Fibroblast of lung (primary cell): ENCODE measurements around the gene HOXA1. TPM values are rescaled to one million over a fixed set of nuclear protein-coding genes. Genes with fewer than 3 reads are reported as not detected.

Experiments used
- DNase-seq, 2 donors: peaks; one replicate each; pipeline versions ENCODE4 v3.0.0 to v3.0.0-alpha.2; 2010; ENCODE audit warnings: low read depth in 2 of 2
- H2AFZ ChIP-seq: 2 replicates; pipeline ENCODE4 v1.5.1; 2012; ENCODE audit warnings: low read length, control low read depth, inconsistent platforms
- H3K27ac ChIP-seq: 2 replicates; pipeline ENCODE4 v1.5.1; 2011; ENCODE audit warnings: low read length, control low read depth; ENCODE audit not compliant: insufficient read depth
- H3K27me3 ChIP-seq: 2 replicates; pipeline ENCODE4 v1.5.1; 2011; ENCODE audit warnings: mild to moderate bottlenecking, low read length; ENCODE audit not compliant: control insufficient read depth, insufficient read depth
- H3K36me3 ChIP-seq: 2 replicates; pipeline ENCODE4 v1.5.1; 2011; ENCODE audit warnings: low read length; ENCODE audit not compliant: control insufficient read depth, insufficient read depth
- H3K4me1 ChIP-seq: 2 replicates; pipeline ENCODE4 v1.5.1; 2011; ENCODE audit warnings: low read length; ENCODE audit not compliant: control insufficient read depth, insufficient read depth; ENCODE audit errors: extremely low read depth
- H3K4me2 ChIP-seq: 2 replicates; pipeline ENCODE4 v1.5.1; 2011; ENCODE audit warnings: low read length, control low read depth; ENCODE audit not compliant: insufficient read depth; ENCODE audit errors: extremely low read depth
- H3K4me3 ChIP-seq, 4 experiments: fragments of 200-600 bp in 1 of 4; sonication (generic) in 1 of 4; replicated peaks in 1 of 4; 2 replicates each; pipeline ENCODE4 v1.5.1; 2011 to 2016; ENCODE audit warnings: low read length in 4 of 4, low read depth in 3 of 4, mild to moderate bottlenecking in 3 of 4, control low read depth in 2 of 4, inconsistent platforms in 1 of 4, mixed read lengths in 1 of 4; ENCODE audit not compliant: insufficient read depth in 1 of 4; ENCODE audit errors: control extremely low read depth in 1 of 4
- H3K79me2 ChIP-seq: 2 replicates; pipeline ENCODE4 v1.5.1; 2012; ENCODE audit warnings: mild to moderate bottlenecking, low read length, inconsistent platforms; ENCODE audit not compliant: control insufficient read depth, insufficient read depth
- H3K9ac ChIP-seq: 2 replicates; pipeline ENCODE4 v1.5.1; 2011; ENCODE audit warnings: mild to moderate bottlenecking, low read length, control low read depth; ENCODE audit not compliant: insufficient read depth
- H3K9me3 ChIP-seq: 2 replicates; pipeline ENCODE4 v1.5.1; 2012; ENCODE audit warnings: low read depth, low read length; ENCODE audit not compliant: control insufficient read depth, insufficient read depth
- H4K20me1 ChIP-seq: 2 replicates; pipeline ENCODE4 v1.5.1; 2011; ENCODE audit warnings: low read length; ENCODE audit not compliant: control insufficient read depth, insufficient read depth; ENCODE audit errors: extremely low read depth
- EZH2 ChIP-seq: IDR thresholded peaks from 2 replicates; pipeline ENCODE4 v1.5.1; 2012; ENCODE audit warnings: low read length, control low read depth, mild to moderate bottlenecking; ENCODE audit errors: missing control alignments
- polyA plus RNA-seq, 2 donors: library from polyadenylated mRNA; depleted of rRNA in 1 of 2; stranded (reverse) in 1 of 2; unstranded in 1 of 2; fragments of >200 nt; gene quantifications; 2 replicates each; pipeline ENCODE4 v1.2.1, GENCODE V29; 2011 to 2012; ENCODE audit warnings: missing spikeins in 1 of 2
- total RNA-seq: library from RNA; depleted of rRNA; stranded (reverse); fragments of >200 nt; gene quantifications from 2 replicates; pipeline ENCODE4 v1.2.1, GENCODE V29; 2014
- TF ChIP-seq, protein P1 (sequence below), 2 donors: IDR thresholded peaks in 1 of 2; conservative IDR thresholded peaks in 1 of 2; 1 replicate in 1 of 2; 2 replicates in 1 of 2; pipeline ENCODE4 v1.5.1; 2011 to 2012; ENCODE audit warnings: low read length in 2 of 2, control low read depth in 1 of 2, inconsistent platforms in 1 of 2, low read depth in 1 of 2, mild to moderate bottlenecking in 1 of 2

HOXA1 gene
- total and polyA plus RNA-seq, 2 donors (not counting 1 experiment from before 2014, with no cell fraction given), result 0.50 to 0.83 TPM

DNA sequence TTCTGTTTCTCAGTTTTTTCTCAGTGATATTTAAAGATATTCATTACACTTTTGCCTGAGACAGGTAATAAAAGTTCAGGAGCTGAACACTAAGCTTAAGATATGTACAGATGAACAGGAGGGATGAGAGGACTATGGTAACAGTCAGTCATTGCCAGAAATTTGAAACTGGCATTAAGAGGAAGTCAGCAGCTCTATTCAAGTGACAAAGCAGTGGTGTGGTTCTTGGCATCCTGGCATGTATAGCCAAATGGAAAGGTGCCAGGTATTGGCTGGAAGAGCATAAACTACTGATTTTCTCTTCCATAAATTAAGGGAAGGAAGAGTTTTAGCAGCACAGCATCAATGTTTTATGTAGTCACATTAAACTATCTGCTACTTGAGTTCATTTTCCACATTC is 22.7 kb downstream of the HOXA1 start:
- no peaks in the 10 kb centered on the region for H3K36me3 ChIP-seq
- no peak for TF ChIP-seq EZH2
- TF ChIP-seq, protein P1, sequence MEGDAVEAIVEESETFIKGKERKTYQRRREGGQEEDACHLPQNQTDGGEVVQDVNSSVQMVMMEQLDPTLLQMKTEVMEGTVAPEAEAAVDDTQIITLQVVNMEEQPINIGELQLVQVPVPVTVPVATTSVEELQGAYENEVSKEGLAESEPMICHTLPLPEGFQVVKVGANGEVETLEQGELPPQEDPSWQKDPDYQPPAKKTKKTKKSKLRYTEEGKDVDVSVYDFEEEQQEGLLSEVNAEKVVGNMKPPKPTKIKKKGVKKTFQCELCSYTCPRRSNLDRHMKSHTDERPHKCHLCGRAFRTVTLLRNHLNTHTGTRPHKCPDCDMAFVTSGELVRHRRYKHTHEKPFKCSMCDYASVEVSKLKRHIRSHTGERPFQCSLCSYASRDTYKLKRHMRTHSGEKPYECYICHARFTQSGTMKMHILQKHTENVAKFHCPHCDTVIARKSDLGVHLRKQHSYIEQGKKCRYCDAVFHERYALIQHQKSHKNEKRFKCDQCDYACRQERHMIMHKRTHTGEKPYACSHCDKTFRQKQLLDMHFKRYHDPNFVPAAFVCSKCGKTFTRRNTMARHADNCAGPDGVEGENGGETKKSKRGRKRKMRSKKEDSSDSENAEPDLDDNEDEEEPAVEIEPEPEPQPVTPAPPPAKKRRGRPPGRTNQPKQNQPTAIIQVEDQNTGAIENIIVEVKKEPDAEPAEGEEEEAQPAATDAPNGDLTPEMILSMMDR (conservative IDR thresholded peaks at IDR 0.05 in 1 of 2, IDR thresholded peaks at IDR 0.05 in 1 of 2; ENCODE audit: low read depth in 1 of 2, low read length in 2 of 2), result no peak
- H3K27ac ChIP-seq, result no peak overlapping the region
- no peak overlapping the region for H2AFZ ChIP-seq
- no peaks in the 10 kb centered on the region for H3K4me1 ChIP-seq
- no peak for DNase-seq
- no peak overlapping the region for H3K4me2 ChIP-seq
- no peaks in the 10 kb centered on the region for H3K79me2 ChIP-seq
- H3K9me3 ChIP-seq, result no peaks in the 10 kb centered on the region
- no peak overlapping the region for H3K4me3 ChIP-seq
- no peaks in the 10 kb centered on the region for H3K27me3 ChIP-seq
- H4K20me1 ChIP-seq, result no peaks in the 10 kb centered on the region
- H3K9ac ChIP-seq, result no peak overlapping the region

DNA sequence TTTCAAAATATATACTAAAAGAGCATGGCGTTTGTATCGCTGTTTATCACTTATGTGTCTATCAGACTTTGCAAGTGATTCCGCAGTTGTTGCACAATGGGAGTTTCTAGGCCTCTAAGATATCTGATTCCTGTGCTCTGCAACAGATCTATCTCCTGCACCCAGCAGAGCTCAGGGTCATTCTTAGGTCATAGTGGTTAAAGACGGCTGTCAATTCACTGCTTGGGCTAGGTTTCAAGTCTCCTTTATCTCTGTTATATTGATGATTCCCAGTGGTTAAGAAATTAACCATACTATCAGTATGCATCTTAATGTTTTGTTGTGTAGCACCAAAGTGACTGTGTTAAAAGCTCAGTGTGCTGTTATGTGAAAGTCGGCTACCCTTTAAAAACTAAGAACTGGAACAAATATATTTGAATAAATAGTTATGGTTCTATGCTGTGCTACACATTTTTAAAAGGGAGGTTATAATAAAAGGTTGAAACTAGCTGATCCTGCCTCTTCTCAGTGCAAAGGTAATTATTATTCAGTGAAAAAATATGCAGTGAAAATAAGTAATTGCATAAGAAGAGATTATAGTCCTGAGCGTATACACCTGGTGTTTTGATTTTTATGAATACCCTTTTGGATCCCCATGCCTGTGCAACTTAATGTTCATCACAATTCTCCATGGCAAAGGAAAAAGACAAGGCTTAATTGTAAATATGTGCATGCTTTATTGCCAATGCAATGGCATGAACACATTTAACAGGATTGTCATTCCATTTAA is 24.0 kb downstream of the HOXA1 start:
- Histone ChIP-seq H3K4me3 (no peak overlapping the region), H3K36me3 (no peaks in the 10 kb centered on the region), H3K27me3 (no peaks in the 10 kb centered on the region), H3K4me2 (no peak overlapping the region), H3K27ac (no peak overlapping the region), H3K9ac (no peak overlapping the region), H4K20me1 (no peaks in the 10 kb centered on the region), H2AFZ (no peak overlapping the region), H3K4me1 (no peaks in the 10 kb centered on the region), H3K9me3 (no peaks in the 10 kb centered on the region), H3K79me2 (no peaks in the 10 kb centered on the region)
- no peak for DNase-seq
- TF ChIP-seq EZH2, result no peak
- TF ChIP-seq, protein P1 (conservative IDR thresholded peaks at IDR 0.05 in 1 of 2, IDR thresholded peaks at IDR 0.05 in 1 of 2; ENCODE audit: low read depth in 1 of 2, low read length in 2 of 2), result no peak

DNA sequence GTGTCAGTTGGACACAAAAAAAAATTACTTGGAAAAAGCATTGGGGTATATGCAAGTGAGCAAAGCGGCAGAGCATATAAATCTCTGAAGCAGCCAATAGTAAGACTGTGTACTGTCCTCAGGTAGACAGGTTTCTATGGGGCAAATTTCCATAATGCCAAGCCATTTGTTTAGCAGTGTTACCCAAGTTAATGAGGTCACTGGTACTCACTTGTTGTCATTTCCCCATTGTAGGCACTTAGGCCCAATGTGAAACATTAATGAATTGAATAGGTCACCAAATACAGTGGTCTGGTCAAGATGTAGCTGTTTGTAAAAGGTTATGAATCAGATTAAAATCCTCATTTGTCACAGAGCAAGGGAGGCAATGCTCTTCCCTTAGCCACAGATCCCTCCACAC is 27.5 kb downstream of the HOXA1 start:
- TF ChIP-seq, protein P1 (conservative IDR thresholded peaks at IDR 0.05 in 1 of 2, IDR thresholded peaks at IDR 0.05 in 1 of 2; ENCODE audit: low read depth in 1 of 2, low read length in 2 of 2), result no peak
- TF ChIP-seq EZH2, result no peak

More for the DNA sequence above, 27.5 kb downstream of the HOXA1 start:
- H3K4me2 ChIP-seq, result no peak overlapping the region
- DNase-seq, result no peak
- no peaks in the 10 kb centered on the region for H3K4me1 ChIP-seq
- no peaks in the 10 kb centered on the region for H3K9me3 ChIP-seq
- H3K27ac ChIP-seq, result no peak overlapping the region
- H3K4me3 ChIP-seq, result no peak overlapping the region
- H3K27me3 ChIP-seq, result no peaks in the 10 kb centered on the region
- H3K36me3 ChIP-seq, result no peaks in the 10 kb centered on the region
- no peaks in the 10 kb centered on the region for H4K20me1 ChIP-seq
- no peak overlapping the region for H2AFZ ChIP-seq
- no peak overlapping the region for H3K9ac ChIP-seq
- no peaks in the 10 kb centered on the region for H3K79me2 ChIP-seq
